ENCODE results near the gene IGFL2. TPM values are rescaled to one million over a fixed set of nuclear protein-coding genes. Genes with fewer than 3 reads are reported as not detected.

Gene IGFL2
- total and polyA plus RNA-seq, 2 of the 4 experiments (the other 2 are of a cell fraction): not detected

GRCh38 chr19:46113726-46114125, 34.3 kb upstream of the IGFL2 start:
- intact Hi-C loops (cut with micrococcal nuclease): loop anchor here (10.0 kb wide), 1 partner anchor 441 kb away; no protein-coding TSS in a partner anchor
- no peak overlapping the region for H3K23ac ChIP-seq (ENCODE audit: low read depth, low read length)
- no peak overlapping the region for H3K4me2 ChIP-seq (ENCODE audit: low read depth, low read length)
- H3K18ac ChIP-seq (ENCODE audit: low read depth, low read length): no peak overlapping the region
- peaks cover 36% of the 10 kb centered on the region for H3K27me3 ChIP-seq (ENCODE audit: control insufficient read depth, insufficient read depth, low read length)
- H3K56ac ChIP-seq (ENCODE audit: extremely low read depth, insufficient read depth, low read length): no peak overlapping the region
- peaks cover 3% of the 10 kb centered on the region; the same call in 1 of the 2 replicates for H3K4me1 ChIP-seq (ENCODE audit: control insufficient read depth, insufficient read depth, low read length)
- H2BK20ac ChIP-seq (ENCODE audit: low read depth, low read length): no peak overlapping the region
- no peak overlapping the region for H2BK5ac ChIP-seq (ENCODE audit: low read depth, low read length, poor library complexity, severe bottlenecking)
- in situ Hi-C loops (cut with MboI; ENCODE audit: low sequenced_read_pairs): no loop called here
- H3K14ac ChIP-seq (replicated peaks; ENCODE audit: low read depth, low read length): no peak overlapping the region
- no peaks in the 10 kb centered on the region for H3K36me3 ChIP-seq (ENCODE audit: control insufficient read depth, insufficient read depth, low read length)
- no peaks in the 10 kb centered on the region; the same call in 1 of the 2 replicates for H3K9me3 ChIP-seq (ENCODE audit: control insufficient read depth, insufficient read depth, low read length)
- no TSS peak for BruUV-seq (replicated peaks)
- POLR2A ChIA-PET (ENCODE audit: unreplicated experiment): no interaction called here
- no CpG with 5 or more reads among the region's 1 CpG for WGBS, 2 experiments (ENCODE audit: extremely low coverage in 2 of 2, insufficient read length in 1 of 2)
- ATAC-seq (ENCODE audit: low read depth) (no peak), DNase-seq (no peak)
- no peak overlapping the region for H4K91ac ChIP-seq (ENCODE audit: insufficient read depth, low read depth, low read length)
- H2AK9ac ChIP-seq (replicated peaks; ENCODE audit: low read depth, low read length, poor library complexity): no peak overlapping the region
- no peaks in the 10 kb centered on the region for H3K79me1 ChIP-seq (ENCODE audit: low read depth in 1 of 2, low read length in 2 of 2)
- H2BK120ac ChIP-seq (ENCODE audit: low read depth, low read length): no peak overlapping the region
- H3K4me3 ChIP-seq (ENCODE audit: insufficient read depth, low read depth, low read length): no peak overlapping the region
- H3K9me1 ChIP-seq (ENCODE audit: insufficient read depth, low read length): no peaks in the 10 kb centered on the region
- CTCF ChIA-PET: no interaction called here
- no peak overlapping the region for H2AFZ ChIP-seq (replicated peaks; ENCODE audit: low read length, poor library complexity)
- H3K9ac ChIP-seq (ENCODE audit: low read depth, low read length): no peak overlapping the region
- no peak overlapping the region for H2AK5ac ChIP-seq (ENCODE audit: low read depth, low read length)
- no peaks in the 10 kb centered on the region for H4K20me1 ChIP-seq (ENCODE audit: insufficient read depth, low read length)
- no peak overlapping the region for H4K8ac ChIP-seq (ENCODE audit: low read depth in 2 of 2, low read length in 2 of 2)
- no peak overlapping the region for H3K4ac ChIP-seq (ENCODE audit: low read depth, low read length)
- dilution Hi-C loops (cut with HindIII; ENCODE audit: low sequenced_read_pairs, unreplicated experiment): no loop called here
- no peak for TF ChIP-seq RFX5 (IDR thresholded peaks at IDR 0.05; ENCODE audit: low read depth, low read length)
- TF ChIP-seq NFE2L2 (IDR thresholded peaks at IDR 0.05; ENCODE audit: low read depth, low read length): no peak
- no peak for TF ChIP-seq MXI1 (IDR thresholded peaks at IDR 0.05; ENCODE audit: borderline replicate concordance, low read depth, low read length)
- no peak for TF ChIP-seq USF2 (IDR thresholded peaks at IDR 0.05; ENCODE audit: low read depth, low read length)
- no peak for TF ChIP-seq CHD1 (IDR thresholded peaks at IDR 0.05; ENCODE audit: low read depth, low read length)
- no peak for TF ChIP-seq SMC3 (IDR thresholded peaks at IDR 0.05; ENCODE audit: low read depth, low read length)
- no peak overlapping the region for H4K5ac ChIP-seq (ENCODE audit: low read depth, low read length)
- no peak overlapping the region for H2BK15ac ChIP-seq (ENCODE audit: low read depth, low read length)
- no peak overlapping the region for H3K27ac ChIP-seq (ENCODE audit: insufficient read depth, low read length)

All from IMR-90 (cell line).